GM10266 (cell line): ENCODE results near the gene RAB8B.

Experiments
- DNase-seq: peaks from one replicate; pipeline ENCODE4 v3.0.0; 2012; ENCODE audit errors: extremely low spot score
- CTCF ChIP-seq: IDR thresholded peaks from 2 replicates; pipeline ENCODE4 v1.5.1; 2012; ENCODE audit warnings: mild to moderate bottlenecking, low read depth; ENCODE audit not compliant: control insufficient read depth, insufficient read depth; ENCODE audit errors: missing control alignments

The RAB8B gene

GRCh38 chr15:63310646-63311045 is 121.2 kb downstream of the RAB8B start:
- TF ChIP-seq CTCF: no peak
- no peak for DNase-seq

GRCh38 chr15:63312286-63312685 is 122.9 kb downstream of the RAB8B start:
- TF ChIP-seq CTCF: no peak
- no peak for DNase-seq

DNA sequence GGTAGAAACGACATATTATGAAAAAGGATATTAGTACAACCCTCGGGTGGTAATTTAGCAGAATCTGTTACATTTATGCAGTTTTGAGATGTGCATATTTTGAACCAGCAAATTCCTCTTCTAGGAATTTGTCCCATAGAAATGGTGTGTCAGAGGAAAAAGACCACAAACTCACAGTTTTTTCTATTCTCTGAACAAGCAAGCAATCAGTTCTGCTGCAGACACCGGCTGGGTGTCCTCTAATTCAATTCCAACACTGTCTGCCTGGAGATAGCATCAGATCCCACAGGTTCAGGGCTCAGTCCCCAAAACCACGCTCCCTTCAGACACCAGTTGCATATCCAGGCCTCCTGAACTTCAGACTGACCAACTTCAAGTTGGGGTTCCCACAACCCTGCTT is 124.4 kb downstream of the RAB8B start:
- TF ChIP-seq CTCF: no peak
- DNase-seq: no peak

- DNase-seq: no peak
- no peak for TF ChIP-seq CTCF
Observed at GRCh38 chr15:63314409-63314808, 125.0 kb downstream of the RAB8B start.
